ENCODE results near the gene RSPH1. TPM values are rescaled to one million over a fixed set of nuclear protein-coding genes. Genes with fewer than 3 reads are reported as not detected.

RSPH1 gene
- polyA plus RNA-seq, 4 donors = 10.5 to 15.5 (median 12.8) TPM

GRCh38 chr21:42452401-42453223 is 43.4 kb downstream of the RSPH1 start:
- DNase-seq (ENCODE audit: low read depth in 4 of 4, low spot score in 2 of 4) = no peak

GRCh38 chr21:42451941-42452340 is 44.1 kb downstream of the RSPH1 start:
- DNase-seq (ENCODE audit: low read depth in 4 of 4, low spot score in 2 of 4) = no peak

DNA sequence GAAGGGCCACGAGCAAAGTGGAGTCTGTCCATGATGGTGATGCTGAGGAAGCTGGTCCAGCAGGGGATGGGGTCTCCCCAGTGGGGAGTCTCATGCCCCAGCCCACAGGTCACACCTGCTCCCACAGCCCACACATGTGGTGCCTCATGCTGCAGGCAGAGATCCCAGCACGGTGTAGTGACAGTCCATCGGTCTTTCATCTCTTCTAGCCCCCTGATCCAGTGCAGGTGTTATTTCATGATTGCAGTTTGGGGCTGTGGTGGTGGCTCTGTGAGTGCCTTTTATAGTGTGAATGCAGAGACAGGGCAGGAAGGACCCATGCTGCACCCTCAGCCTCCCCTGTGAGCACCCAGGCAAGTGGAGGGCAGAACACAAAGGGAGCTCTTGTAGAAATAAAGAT is 47.3 kb downstream of the RSPH1 start:
- no peak for DNase-seq (ENCODE audit: low read depth in 4 of 4, low spot score in 2 of 4)

DNA sequence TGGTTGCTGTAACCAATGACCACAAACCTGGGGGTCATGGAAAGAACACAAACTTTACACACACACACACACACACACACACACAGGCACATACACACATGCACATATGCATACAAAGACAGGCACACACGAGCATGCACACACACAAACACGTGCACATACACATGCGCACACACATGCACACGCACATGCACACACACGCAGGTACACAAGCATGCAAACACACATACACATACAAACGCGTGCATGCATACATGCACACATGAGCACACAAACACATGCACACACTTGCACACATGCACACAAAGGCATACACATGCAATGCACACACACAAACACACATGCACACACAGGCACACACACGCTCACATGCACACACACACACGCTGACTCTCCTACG is 48.3 kb downstream of the RSPH1 start:
- DNase-seq (ENCODE audit: low read depth in 4 of 4, low spot score in 2 of 4) = no peak

GRCh38 chr21:42447182-42447581 is 48.8 kb downstream of the RSPH1 start:
- no peak for DNase-seq (ENCODE audit: low read depth in 4 of 4, low spot score in 2 of 4)

- no peak for DNase-seq (ENCODE audit: low read depth in 4 of 4, low spot score in 2 of 4)
Measured at GRCh38 chr21:42446531-42446930, 49.5 kb downstream of the RSPH1 start.

DNA sequence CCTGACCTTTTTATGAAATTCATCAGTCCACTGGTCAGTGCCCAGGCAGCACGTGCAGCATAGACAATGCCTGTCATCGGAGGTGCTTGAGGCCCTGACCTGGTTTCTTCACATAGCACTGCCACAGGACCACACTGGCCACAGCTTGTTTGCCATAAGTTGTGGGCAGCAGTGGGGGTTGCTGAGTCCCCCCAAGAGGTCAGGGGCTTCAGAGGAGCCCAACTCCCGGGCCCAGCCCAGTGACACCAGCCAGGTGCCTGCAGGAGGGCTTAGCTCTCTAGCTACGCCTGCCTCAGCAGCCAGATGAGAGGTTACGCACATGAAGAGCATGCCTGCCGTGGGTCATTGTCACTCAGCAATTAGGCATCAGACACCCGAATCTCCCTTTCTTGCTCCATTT is 50.7 kb downstream of the RSPH1 start:
- DNase-seq (ENCODE audit: low read depth in 4 of 4, low spot score in 2 of 4) = no peak

DNA sequence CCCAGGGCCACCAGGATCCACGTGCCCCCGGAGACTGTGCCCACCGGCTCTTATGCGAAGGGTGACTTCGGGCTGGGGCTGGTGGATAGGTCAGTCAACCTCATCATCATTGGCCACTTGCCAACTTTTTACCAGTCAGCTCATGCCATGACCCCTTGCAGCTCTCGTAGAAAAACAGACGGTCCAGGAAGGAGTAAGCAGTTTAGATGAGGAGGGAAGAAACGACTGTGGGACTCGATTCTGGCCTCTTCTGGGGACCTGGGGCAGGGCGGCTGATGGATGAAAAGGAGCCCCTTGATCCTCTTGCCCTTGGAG is 51.3 kb downstream of the RSPH1 start:
- DNase-seq (ENCODE audit: low read depth in 4 of 4, low spot score in 2 of 4) = no peak

GRCh38 chr21:42443876-42444744 is 51.9 kb downstream of the RSPH1 start:
- no peak for DNase-seq (ENCODE audit: low read depth in 4 of 4, low spot score in 2 of 4)

DNA sequence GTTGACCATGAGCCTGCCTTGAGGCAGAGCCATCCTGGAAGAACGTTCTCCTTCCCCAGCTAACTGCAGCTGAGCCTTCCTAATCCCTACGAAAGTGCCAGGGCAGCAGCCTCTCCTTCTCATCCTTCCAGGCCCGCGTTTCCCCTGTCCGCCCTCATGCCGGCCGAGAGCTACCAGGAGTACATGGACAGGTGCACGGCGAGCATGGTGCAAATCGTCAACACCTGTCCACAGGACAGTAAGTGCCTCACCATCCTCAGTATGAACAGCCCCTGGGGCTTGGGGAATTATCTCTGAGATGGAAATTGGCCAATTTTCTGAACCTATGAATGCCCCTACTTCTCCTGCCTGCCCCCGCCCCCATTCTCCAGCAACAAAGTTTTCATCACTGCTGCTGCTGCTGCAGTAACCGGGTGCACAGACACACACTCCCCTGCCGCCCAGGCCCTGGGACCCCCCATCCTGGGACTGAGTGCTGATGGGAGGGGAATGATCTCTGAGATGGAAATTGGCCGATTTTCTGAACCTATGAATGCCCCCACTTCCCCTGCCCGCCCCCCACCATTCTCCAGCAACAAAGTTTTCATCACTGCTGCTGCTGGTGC is 52.7 kb downstream of the RSPH1 start:
- DNase-seq (ENCODE audit: low read depth in 4 of 4, low spot score in 2 of 4) = no peak

GRCh38 chr21:42441963-42442362 is 54.1 kb downstream of the RSPH1 start:
- no peak for DNase-seq (ENCODE audit: low read depth in 4 of 4, low spot score in 2 of 4)

DNA sequence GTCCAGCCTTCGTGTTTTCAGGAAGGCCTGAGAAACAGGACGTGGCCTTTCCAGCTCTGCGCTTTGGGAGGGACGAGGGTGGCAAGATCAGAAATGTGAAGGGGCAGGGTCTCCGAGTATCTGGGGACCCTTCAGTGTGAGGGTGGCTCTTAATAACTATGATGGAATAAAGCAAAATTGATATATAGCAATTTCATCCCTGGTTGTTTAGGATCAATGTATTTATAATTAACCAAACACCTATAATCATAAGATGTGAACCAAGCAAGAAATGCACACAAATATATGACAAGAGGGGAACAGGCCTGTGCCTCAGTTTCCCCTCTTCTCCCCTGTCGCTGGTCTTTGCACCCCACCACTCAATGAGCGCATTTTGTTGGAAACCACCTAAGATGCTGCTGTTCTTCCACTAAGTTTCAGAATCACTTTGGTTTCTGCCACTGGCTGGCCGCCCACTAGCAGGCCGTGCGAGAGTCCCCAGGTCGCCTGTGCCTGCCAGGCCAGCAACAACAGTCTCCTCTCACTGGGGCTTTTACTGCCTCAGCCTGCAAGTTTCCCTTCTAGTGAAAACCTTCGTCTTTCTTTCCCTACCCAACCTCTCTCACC is 55.7 kb downstream of the RSPH1 start:
- DNase-seq (ENCODE audit: low read depth in 4 of 4, low spot score in 2 of 4) = no peak

DNA sequence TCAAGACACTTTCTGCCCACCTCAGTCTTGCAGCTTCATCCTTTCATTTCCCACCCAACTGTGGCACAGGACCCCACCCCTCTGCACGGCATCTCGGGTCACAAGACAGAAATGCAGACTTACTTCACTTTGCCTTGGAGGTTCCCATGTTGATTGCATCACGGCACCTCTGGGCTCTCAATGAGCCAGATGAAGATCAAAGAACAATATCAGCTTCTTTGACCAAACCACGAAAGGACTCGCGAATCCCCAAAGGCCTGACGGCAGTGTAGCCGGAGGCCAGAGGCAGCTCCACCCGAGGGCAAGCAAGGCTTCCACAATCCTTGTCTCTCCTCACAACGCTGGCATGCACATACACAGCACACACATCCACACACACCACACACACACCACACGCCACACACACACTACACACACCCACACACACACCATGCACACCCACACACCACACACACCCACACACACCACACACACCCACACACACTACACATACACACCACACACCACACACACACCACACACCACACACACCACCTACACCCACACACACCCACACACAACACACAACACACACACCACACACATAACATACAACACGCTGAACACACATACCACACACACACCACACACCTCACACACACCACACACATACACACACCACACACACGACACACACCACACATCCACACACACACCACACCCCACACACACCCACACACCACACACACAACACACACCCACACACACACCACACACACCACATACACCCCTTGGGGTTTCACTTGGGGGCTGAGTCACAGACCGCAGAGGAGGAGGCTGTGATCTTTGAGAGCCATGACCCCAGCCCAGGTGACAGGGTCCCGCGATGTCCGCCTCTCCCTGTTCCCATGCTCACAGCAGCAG is 56.5 kb downstream of the RSPH1 start:
- no peak for DNase-seq (ENCODE audit: low read depth in 4 of 4, low spot score in 2 of 4)

- no peak for DNase-seq (ENCODE audit: low read depth in 4 of 4, low spot score in 2 of 4)
Measured at GRCh38 chr21:42438316-42439205, 57.5 kb downstream of the RSPH1 start.

- DNase-seq (ENCODE audit: low read depth in 4 of 4, low spot score in 2 of 4) = no peak
Measured at GRCh38 chr21:42437786-42438185, 58.2 kb downstream of the RSPH1 start.

- no peak for DNase-seq (ENCODE audit: low read depth in 4 of 4, low spot score in 2 of 4)
Measured at GRCh38 chr21:42436914-42437313, 59.1 kb downstream of the RSPH1 start.

DNA sequence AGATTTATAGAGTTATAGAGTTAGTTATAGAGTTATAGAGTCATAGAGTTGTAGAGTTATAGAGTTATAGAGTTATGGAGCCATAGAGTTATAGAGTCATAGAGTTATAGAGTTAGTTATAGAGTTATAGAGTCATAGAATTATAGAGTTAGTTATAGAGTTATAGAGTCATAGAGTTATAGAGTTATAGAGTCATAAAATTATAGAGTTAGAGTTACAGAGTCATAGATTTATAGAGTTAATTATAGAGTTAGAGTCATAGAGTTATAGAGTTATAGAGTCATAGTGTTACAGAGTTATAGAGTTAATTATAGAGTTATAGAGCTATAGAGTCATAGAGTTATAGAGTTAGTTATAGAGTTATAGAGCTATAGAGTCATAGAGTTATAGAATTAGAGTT is 60.2 kb downstream of the RSPH1 start:
- no peak for DNase-seq (ENCODE audit: low read depth in 4 of 4, low spot score in 2 of 4)

DNA sequence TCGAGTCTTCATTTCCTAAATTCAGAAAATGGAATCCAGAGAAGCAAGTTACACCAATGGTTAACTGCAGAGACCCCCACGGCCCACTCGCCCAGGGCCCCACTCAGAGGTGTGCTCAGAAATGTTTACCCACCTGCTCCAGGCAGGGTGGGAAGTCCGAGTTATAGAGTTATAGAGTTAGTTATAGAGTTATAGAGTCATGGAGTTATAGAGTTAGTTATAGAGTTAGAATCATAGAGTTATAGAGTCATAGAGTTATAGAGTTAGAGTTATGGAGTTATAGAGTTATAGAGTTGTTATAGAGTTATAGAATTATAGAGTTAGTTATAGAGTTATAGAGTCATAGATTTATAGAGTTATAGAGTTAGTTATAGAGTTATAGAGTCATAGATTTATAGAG is 60.6 kb downstream of the RSPH1 start:
- no peak for DNase-seq (ENCODE audit: low read depth in 4 of 4, low spot score in 2 of 4)

DNA sequence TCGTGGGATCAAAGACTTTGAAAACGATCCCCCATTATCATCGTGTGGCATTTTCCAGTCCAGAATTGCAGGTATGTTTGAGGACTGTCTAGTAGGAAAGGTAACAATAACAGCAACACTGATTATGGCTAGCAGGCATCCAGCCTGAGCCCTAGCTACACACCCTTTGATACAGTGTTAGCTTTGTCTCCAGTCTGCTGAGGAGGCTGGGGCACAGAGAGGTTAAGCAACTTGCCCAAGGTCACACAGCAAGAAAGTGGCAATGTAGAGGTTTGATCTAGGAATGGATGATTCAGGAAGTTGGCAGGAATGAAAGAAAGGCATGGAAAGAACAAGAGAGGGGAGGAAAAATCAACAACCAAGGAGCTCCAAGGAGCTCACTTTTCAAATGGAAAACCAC is 61.1 kb downstream of the RSPH1 start:
- DNase-seq (ENCODE audit: low read depth in 4 of 4, low spot score in 2 of 4) = no peak
